Panc1 (cell line): ENCODE data around the gene PDE4B.

Experiments
- CTCF ChIP-seq: fragments of 450-650 bp; IDR thresholded peaks from 2 replicates; pipeline ENCODE4 v1.5.1; 2017; ENCODE audit warnings: mild to moderate bottlenecking
- POLR2AphosphoS5 ChIP-seq: IDR thresholded peaks from 2 replicates; pipeline ENCODE4 v1.6.1; 2012; ENCODE audit warnings: mild to moderate bottlenecking, low read depth, low read length, moderate library complexity
- SIN3A ChIP-seq: IDR thresholded peaks from 2 replicates; pipeline ENCODE4 v1.6.1; 2012; ENCODE audit warnings: low read depth, mild to moderate bottlenecking, low read length, moderate library complexity, borderline replicate concordance; ENCODE audit not compliant: insufficient read depth
- TCF7L2 ChIP-seq: IDR thresholded peaks from 2 replicates; pipeline ENCODE4 v1.6.1; 2011; ENCODE audit warnings: mild to moderate bottlenecking, low read depth, low read length, inconsistent platforms

- TF ChIP-seq CTCF (no peak), POLR2AphosphoS5 (no peak), TCF7L2 (no peak), SIN3A (no peak)
These were observed 558.8 kb downstream of the PDE4B start for GRCh38 chr1:66351478-66351877.
